SK-N-MC (cell line): ENCODE data around the gene ADISSP.

Experiments
- EZH2 ChIP-seq: fragments of 200-600 bp; sonication (generic); IDR thresholded peaks from one replicate; pipeline ENCODE4 v1.6.1; 2017; ENCODE audit warnings: antibody characterized with exemption
- FOXP2 ChIP-seq: optimal IDR thresholded peaks from 2 replicates; pipeline ENCODE3; 2011; ENCODE audit warnings: mild to moderate bottlenecking, moderate library complexity; ENCODE audit not compliant: insufficient read depth; ENCODE audit errors: extremely low read length, control extremely low read depth
- POLR2AphosphoS5 ChIP-seq: IDR thresholded peaks from 2 replicates; pipeline ENCODE4 v1.6.1; 2012; ENCODE audit warnings: mild to moderate bottlenecking, low read depth, low read length, borderline replicate concordance

- no peak for TF ChIP-seq POLR2AphosphoS5
- TF ChIP-seq EZH2, result no peak
- no peak for TF ChIP-seq FOXP2
Measured at GRCh38 chr20:3731944-3732326, 35.6 kb downstream of the ADISSP start.
